ENCODE measurements around the gene GPR25. TPM values are rescaled to one million over a fixed set of nuclear protein-coding genes. Genes with fewer than 3 reads are reported as not detected.

Gene GPR25
- total RNA-seq, 1 donor, result not detected

- DNase-seq (ENCODE audit: low read depth), result no peak
- TF ChIP-seq CTCF (IDR thresholded peaks at IDR 0.05; ENCODE audit: insufficient read depth, low read depth, low read length), result no peak
- no peak overlapping the region for H3K4me3 ChIP-seq (ENCODE audit: low read depth, low read length)
Observed at GRCh38 chr1:200923601-200924000, 50.8 kb downstream of the GPR25 start.

Other genes starting within 250 kb of the GPR25 start
- gene DDX59, start 203.1 kb upstream of the GPR25 start, total RNA-seq, result 9.7 and 16.0 TPM in 2 replicates
- gene CAMSAP2, start 134.1 kb upstream of the GPR25 start, total RNA-seq, result 44.8 and 55.7 TPM in 2 replicates
- gene INAVA, start 21.9 kb downstream of the GPR25 start, total RNA-seq, result 0.32 TPM in 1 of 2 replicates, not detected in the other
- gene KIF21B, start 150.7 kb downstream of the GPR25 start, total RNA-seq, result under 0.01 and 0.32 TPM in 2 replicates
- not detected in 2 replicates for gene CACNA1S, start 239.4 kb downstream of the GPR25 start, total RNA-seq

Measured in fibroblast of villous mesenchyme (primary cell).